SK-N-SH (cell line): ENCODE data around the gene CCSER1. TPM values are rescaled to one million over a fixed set of nuclear protein-coding genes. Genes with fewer than 3 reads are reported as not detected.

Source experiments
- CTCF ChIA-PET: fragments of 300-600, 350-600 bp; formaldehyde crosslinking; extraction: SDS; loops from one replicate; lab custom pipeline; 2021; lab: Yijun Ruan, JAX
- POLR2A ChIA-PET: fragments of 350-600 bp; sonication (Branson Sonifier 250); formaldehyde crosslinking; extraction: SDS; loops from one replicate; lab custom pipeline; 2020; ENCODE audit warnings: antibody characterized with exemption, inconsistent platforms; lab: Yijun Ruan, JAX
- DNase-seq: peaks from one replicate; pipeline ENCODE4 v3.0.0; 2012
- H2AFZ ChIP-seq: fragments of 200-600 bp; sonication (generic); 2 replicates; pipeline ENCODE4 v1.8.1; 2016; ENCODE audit warnings: antibody characterized with exemption, mild to moderate bottlenecking, low read depth
- H3F3A ChIP-seq: fragments of 200-600 bp; sonication (generic); replicated peaks from 2 replicates; pipeline ENCODE3; 2016; ENCODE audit warnings: antibody characterized with exemption, mild to moderate bottlenecking; ENCODE audit not compliant: insufficient read depth
- H3K27ac ChIP-seq, 2 experiments: fragments of 200-500 bp in 1 of 2; fragments of 200-600 bp in 1 of 2; sonication (Bioruptor generic) in 1 of 2; sonication (generic), shearing (Covaris generic) in 1 of 2; 2 replicates each; pipeline versions ENCODE4 v1.5.1 to v1.6.1; 2014 to 2016; ENCODE audit warnings: low read depth in 2 of 2, inconsistent platforms in 1 of 2, low read length in 1 of 2, mild to moderate bottlenecking in 1 of 2, mixed read lengths in 1 of 2
- H3K27me3 ChIP-seq: fragments of 200-600 bp; sonication (generic), shearing (Covaris generic); 2 replicates; pipeline ENCODE4 v1.6.1; 2016; ENCODE audit warnings: mixed run types; ENCODE audit not compliant: insufficient read depth
- H3K36me3 ChIP-seq, 2 experiments: fragments of 200-500 bp in 1 of 2; fragments of 200-600 bp in 1 of 2; sonication (Bioruptor generic) in 1 of 2; sonication (generic) in 1 of 2; replicated peaks in 1 of 2; 2 replicates each; pipeline versions ENCODE3 to v1.5.1; 2014 to 2016; ENCODE audit warnings: low read length in 1 of 2, mild to moderate bottlenecking in 1 of 2; ENCODE audit not compliant: insufficient read depth in 2 of 2, control insufficient read depth in 1 of 2
- H3K4me1 ChIP-seq, 2 experiments: fragments of 200-500 bp in 1 of 2; fragments of 200-600 bp in 1 of 2; sonication (Bioruptor generic) in 1 of 2; sonication (generic), shearing (Covaris generic) in 1 of 2; 2 replicates each; pipeline versions ENCODE4 v1.5.1 to v1.6.1; 2014 to 2016; ENCODE audit warnings: low read depth in 1 of 2, low read length in 1 of 2, mixed run types in 1 of 2; ENCODE audit not compliant: insufficient read depth in 2 of 2, control insufficient read depth in 1 of 2
- H3K4me2 ChIP-seq: fragments of 200-600 bp; sonication (generic), shearing (Covaris generic); 2 replicates; pipeline ENCODE4 v1.6.1; 2017; ENCODE audit warnings: mixed run types
- H3K4me3 ChIP-seq, 2 experiments: fragments of 200-500 bp in 1 of 2; fragments of 200-600 bp in 1 of 2; sonication (Bioruptor generic) in 1 of 2; sonication (generic), shearing (Covaris generic) in 1 of 2; 2 replicates each; pipeline versions ENCODE4 v1.5.1 to v1.8.1; 2014 to 2016; ENCODE audit warnings: low read depth in 2 of 2, inconsistent platforms in 1 of 2, low read length in 1 of 2, mild to moderate bottlenecking in 1 of 2, mixed read lengths in 1 of 2, moderate library complexity in 1 of 2
- H3K79me2 ChIP-seq: fragments of 200-600 bp; sonication (generic); 2 replicates; pipeline ENCODE4 v1.8.1; 2017; ENCODE audit warnings: mild to moderate bottlenecking; ENCODE audit not compliant: insufficient read depth
- H3K9ac ChIP-seq: fragments of 200-600 bp; sonication (generic); 2 replicates; pipeline ENCODE4 v1.6.1; 2017; ENCODE audit warnings: mixed run types
- H3K9me2 ChIP-seq: fragments of 200-600 bp; sonication (generic); 2 replicates; pipeline ENCODE4 v1.6.1; 2017; ENCODE audit warnings: mixed run types
- H3K9me3 ChIP-seq: fragments of 200-600 bp; sonication (generic); 2 replicates; pipeline ENCODE4 v1.6.1; 2017; ENCODE audit warnings: mixed run types, mild to moderate bottlenecking, moderate library complexity
- H4K20me1 ChIP-seq: fragments of 200-600 bp; sonication (generic); 2 replicates; pipeline ENCODE4 v1.6.1; 2017; ENCODE audit warnings: mild to moderate bottlenecking, mixed run types; ENCODE audit not compliant: insufficient read depth
- CHD2 ChIP-seq: fragments of 150-350 bp; IDR thresholded peaks from 2 replicates; pipeline ENCODE4 v1.6.1; 2018; ENCODE audit warnings: low read length; ENCODE audit not compliant: partially characterized antibody
- EP300 ChIP-seq, 2 experiments: IDR thresholded peaks; 2 replicates each; pipeline versions ENCODE4 v1.4.0 to v1.6.1; 2012; ENCODE audit warnings: borderline replicate concordance in 1 of 2, low read depth in 1 of 2, low read length in 1 of 2
- EZH2phosphoT487 ChIP-seq: fragments of 200-600 bp; sonication (generic); IDR thresholded peaks from 2 replicates; pipeline ENCODE4 v1.6.1; 2017; ENCODE audit warnings: low read depth, mixed run types, mild to moderate bottlenecking, antibody characterized with exemption, moderate library complexity, borderline replicate concordance
- FOSL2 ChIP-seq: IDR thresholded peaks from 2 replicates; pipeline ENCODE4 v1.4.0; 2012; ENCODE audit warnings: low read depth, mild to moderate bottlenecking, moderate library complexity, borderline replicate concordance
- FOXJ3 ChIP-seq: sonication (generic); formaldehyde crosslinking; IDR thresholded peaks from 2 replicates; pipeline ENCODE4 v1.5.1; 2020; ENCODE audit warnings: mild to moderate bottlenecking, missing genetic modification reagents
- FOXM1 ChIP-seq: IDR thresholded peaks from 2 replicates; pipeline ENCODE4 v1.4.0; 2012; ENCODE audit warnings: low read depth, mild to moderate bottlenecking
- IRF3 ChIP-seq: fragments of 150-350 bp; IDR thresholded peaks from 2 replicates; pipeline ENCODE4 v1.6.1; 2016; ENCODE audit warnings: mild to moderate bottlenecking, low read depth, low read length
- JUND ChIP-seq: IDR thresholded peaks from 2 replicates; pipeline ENCODE4 v1.4.0; 2012
- MEF2A ChIP-seq: IDR thresholded peaks from 2 replicates; pipeline ENCODE4 v1.4.0; 2012; ENCODE audit warnings: low read depth, borderline replicate concordance
- MXI1 ChIP-seq: IDR thresholded peaks from 2 replicates; pipeline ENCODE4 v1.6.1; 2012; ENCODE audit warnings: mild to moderate bottlenecking, low read depth, low read length, improper control_type of control experiment
- POLR2AphosphoS5 ChIP-seq: IDR thresholded peaks from 2 replicates; pipeline ENCODE4 v1.6.1; 2012; ENCODE audit warnings: low read depth, low read length
- RFX5 ChIP-seq: IDR thresholded peaks from 2 replicates; pipeline ENCODE4 v1.6.1; 2012; ENCODE audit warnings: mild to moderate bottlenecking, improper control_type of control experiment, low read length
- RXRA ChIP-seq: IDR thresholded peaks from 2 replicates; pipeline ENCODE4 v1.4.0; 2012; ENCODE audit warnings: low read depth, mild to moderate bottlenecking, borderline replicate concordance
- USF2 ChIP-seq: fragments of 150-350 bp; IDR thresholded peaks from 2 replicates; pipeline ENCODE4 v1.6.1; 2017; ENCODE audit warnings: antibody characterized with exemption, low read length, low read depth, borderline replicate concordance
- WGBS: methylation state at CpG from one replicate; pipeline ENCODE4 v1.1.6; 2017; ENCODE audit warnings: low lambda C conversion rate; 5-methylcytosine and 5-hydroxymethylcytosine counted together
- polyA plus RNA-seq, 3 experiments: library from polyadenylated mRNA; depleted of rRNA; stranded (reverse); fragments of >200 nt; gene quantifications; 2 replicates each; pipeline ENCODE4 v1.2.3, GENCODE V29; 2012

CCSER1 gene
- polyA plus RNA-seq, 1 of the 3 experiments (the other 2 are of a cell fraction) = 0.05 TPM

GRCh38 chr4:91028228-91028627 is 901.0 kb downstream of the CCSER1 start:
- Histone ChIP-seq H4K20me1 (no peaks in the 10 kb centered on the region), H3K9ac (no peak overlapping the region), H3K4me1 (no peaks in the 10 kb centered on the region; a peak in 2 of 4 replicates), H3K4me3 (no peak overlapping the region), H3K27ac (no peak overlapping the region), H3F3A (no peaks in the 10 kb centered on the region), H2AFZ (no peak overlapping the region), H3K36me3 (no peaks in the 10 kb centered on the region), H3K79me2 (no peaks in the 10 kb centered on the region), H3K27me3 (no peaks in the 10 kb centered on the region), H3K9me3 (no peaks in the 10 kb centered on the region), H3K4me2 (no peak overlapping the region), H3K9me2 (no peaks in the 10 kb centered on the region)
- ChIA-PET CTCF (no interaction called here), POLR2A (no interaction called here)
- WGBS = 65% methylated on average over 1 of the region's 1 CpG
- TF ChIP-seq FOXM1 (no peak), USF2 (no peak), FOXJ3 (CRISPR knock-in tag) (no peak), EZH2phosphoT487 (no peak), EP300 (IDR thresholded peaks at IDR 0.05; ENCODE audit: borderline replicate concordance in 1 of 2, low read depth in 1 of 2, low read length in 1 of 2) (no peak), IRF3 (no peak)
- no peak for DNase-seq

GRCh38 chr4:91031761-91032160 is 904.6 kb downstream of the CCSER1 start:
- Histone ChIP-seq H3F3A (no peaks in the 10 kb centered on the region), H4K20me1 (no peaks in the 10 kb centered on the region), H3K9me2 (no peaks in the 10 kb centered on the region), H3K9me3 (no peaks in the 10 kb centered on the region), H3K4me3 (no peak overlapping the region), H3K4me2 (no peak overlapping the region), H3K27me3 (no peaks in the 10 kb centered on the region), H3K36me3 (no peaks in the 10 kb centered on the region), H2AFZ (no peak overlapping the region), H3K27ac (no peak overlapping the region), H3K4me1 (no peaks in the 10 kb centered on the region; a peak in 2 of 4 replicates), H3K9ac (no peak overlapping the region), H3K79me2 (no peaks in the 10 kb centered on the region)
- CTCF ChIA-PET = no interaction called here
- DNase-seq = no peak
- TF ChIP-seq MXI1 (no peak), CHD2 (no peak), POLR2AphosphoS5 (no peak), FOSL2 (no peak), RXRA (no peak), RFX5 (no peak), MEF2A (no peak), JUND (no peak)
- POLR2A ChIA-PET = no interaction called here
